Progenitor cell of endocrine pancreas (in vitro differentiated cells): ENCODE measurements around the gene DCAF15. TPM values are rescaled to one million over a fixed set of nuclear protein-coding genes. Genes with fewer than 3 reads are reported as not detected.

Experiments used
- DNase-seq: peaks from one replicate; pipeline ENCODE4 v3.0.0; 2021; ENCODE audit warnings: low spot score; ENCODE audit not compliant: unreplicated experiment
- H3K27ac Mint-ChIP-seq: 2 replicates; pipeline ENCODE4 v1.8.0; 2021; ENCODE audit warnings: mild to moderate bottlenecking, moderate library complexity, mixed read lengths
- H3K27me3 Mint-ChIP-seq: 2 replicates; pipeline ENCODE4 v1.8.0; 2021; ENCODE audit warnings: mixed read lengths
- H3K36me3 Mint-ChIP-seq: 2 replicates; pipeline ENCODE4 v1.8.0; 2022; ENCODE audit warnings: mixed read lengths; ENCODE audit not compliant: insufficient read depth
- H3K4me1 Mint-ChIP-seq: 2 replicates; pipeline ENCODE4 v1.8.0; 2021; ENCODE audit warnings: low read depth, mixed read lengths
- H3K4me3 Mint-ChIP-seq: 2 replicates; pipeline ENCODE4 v1.8.0; 2021; ENCODE audit warnings: low read depth, mild to moderate bottlenecking, moderate library complexity, mixed read lengths
- H3K9me3 Mint-ChIP-seq: 2 replicates; pipeline ENCODE4 v1.8.0; 2021; ENCODE audit warnings: low read depth, mixed read lengths
- total RNA-seq: library from RNA; stranded (reverse); gene quantifications from 2 replicates; pipeline ENCODE4 v1.2.1, GENCODE V29; 2021
- TF ChIP-seq, protein P1 (sequence below): fragments of 200-600 bp; sonication (generic); IDR thresholded peaks from one replicate; pipeline ENCODE4 v1.5.0; 2021; ENCODE audit warnings: antibody characterized with exemption, mild to moderate bottlenecking; ENCODE audit not compliant: unreplicated experiment

DCAF15 gene
- total RNA-seq, 1 donor from 2014 or later: 65.5 TPM

DNA sequence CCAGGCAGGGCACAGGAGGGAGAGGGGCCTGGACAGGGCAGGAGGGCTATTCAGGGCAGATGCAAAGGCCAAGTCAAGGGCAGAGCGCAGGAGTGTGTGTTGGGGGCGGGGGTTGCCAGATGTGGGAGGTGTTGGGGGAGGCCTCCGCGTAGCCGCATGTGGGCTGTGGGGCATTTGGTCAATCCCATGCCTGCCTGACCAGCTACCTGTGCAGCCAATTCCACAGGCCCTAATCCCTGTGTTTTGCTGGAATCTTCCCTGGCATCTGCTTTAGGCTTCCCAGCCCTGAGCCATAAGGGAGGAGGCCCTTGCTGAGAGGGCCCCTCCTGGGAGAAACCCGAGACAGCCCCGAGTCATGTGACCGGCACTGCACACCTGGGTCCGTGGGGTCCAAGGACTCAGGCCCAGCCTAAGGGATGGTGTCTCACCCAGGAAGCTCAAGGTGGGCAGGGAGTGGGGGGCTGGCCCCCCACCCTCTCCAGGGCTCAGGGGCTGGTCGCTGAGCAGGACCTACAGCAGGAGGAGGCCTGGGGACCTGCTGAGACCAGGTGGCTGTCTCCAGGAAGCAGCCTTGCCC lies 33.5 kb downstream of the DCAF15 start:
- TF ChIP-seq, protein P1, sequence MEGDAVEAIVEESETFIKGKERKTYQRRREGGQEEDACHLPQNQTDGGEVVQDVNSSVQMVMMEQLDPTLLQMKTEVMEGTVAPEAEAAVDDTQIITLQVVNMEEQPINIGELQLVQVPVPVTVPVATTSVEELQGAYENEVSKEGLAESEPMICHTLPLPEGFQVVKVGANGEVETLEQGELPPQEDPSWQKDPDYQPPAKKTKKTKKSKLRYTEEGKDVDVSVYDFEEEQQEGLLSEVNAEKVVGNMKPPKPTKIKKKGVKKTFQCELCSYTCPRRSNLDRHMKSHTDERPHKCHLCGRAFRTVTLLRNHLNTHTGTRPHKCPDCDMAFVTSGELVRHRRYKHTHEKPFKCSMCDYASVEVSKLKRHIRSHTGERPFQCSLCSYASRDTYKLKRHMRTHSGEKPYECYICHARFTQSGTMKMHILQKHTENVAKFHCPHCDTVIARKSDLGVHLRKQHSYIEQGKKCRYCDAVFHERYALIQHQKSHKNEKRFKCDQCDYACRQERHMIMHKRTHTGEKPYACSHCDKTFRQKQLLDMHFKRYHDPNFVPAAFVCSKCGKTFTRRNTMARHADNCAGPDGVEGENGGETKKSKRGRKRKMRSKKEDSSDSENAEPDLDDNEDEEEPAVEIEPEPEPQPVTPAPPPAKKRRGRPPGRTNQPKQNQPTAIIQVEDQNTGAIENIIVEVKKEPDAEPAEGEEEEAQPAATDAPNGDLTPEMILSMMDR: no peak
- Mint-ChIP-seq H3K36me3 (peaks cover 11% of the 10 kb centered on the region), H3K4me1 (peaks cover 6% of the 10 kb centered on the region), H3K9me3 (no peaks in the 10 kb centered on the region), H3K27ac (no peak overlapping the region), H3K27me3 (no peaks in the 10 kb centered on the region), H3K4me3 (no peak overlapping the region)
- DNase-seq: no peak

DNA sequence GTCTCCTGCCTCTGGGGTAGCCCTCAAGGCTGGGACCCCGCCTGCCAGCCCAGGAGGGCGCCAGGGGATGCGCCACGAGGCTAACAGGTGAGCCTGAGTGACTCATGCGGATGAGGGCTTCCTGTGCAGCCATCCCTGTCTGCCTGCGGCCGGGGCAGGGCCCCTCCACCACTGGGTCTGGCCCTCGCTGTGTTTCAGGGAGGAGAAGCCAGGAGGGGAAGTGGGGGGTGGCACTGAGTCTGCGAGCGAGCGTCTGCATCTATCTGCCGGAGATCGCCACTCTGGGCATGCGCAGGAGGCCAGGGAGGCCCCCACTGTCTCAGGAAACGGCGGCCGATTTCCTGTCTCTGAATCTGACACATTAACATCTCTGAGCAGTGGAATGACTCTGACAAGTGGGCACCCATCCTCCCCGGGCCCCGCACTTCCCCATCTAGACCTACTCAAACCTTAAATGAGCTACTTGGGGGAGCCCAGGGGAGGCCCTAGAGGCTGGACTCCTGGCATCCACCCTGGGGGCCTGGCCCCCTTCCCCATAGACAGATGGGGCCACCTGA lies 34.1 kb downstream of the DCAF15 start:
- H3K9me3 Mint-ChIP-seq: no peaks in the 10 kb centered on the region
- H3K4me3 Mint-ChIP-seq: no peak overlapping the region
- TF ChIP-seq, protein P1: no peak
- H3K27ac Mint-ChIP-seq: no peak overlapping the region
- peaks cover 13% of the 10 kb centered on the region for H3K36me3 Mint-ChIP-seq
- no peak for DNase-seq
- H3K4me1 Mint-ChIP-seq: peaks cover 6% of the 10 kb centered on the region
- H3K27me3 Mint-ChIP-seq: no peaks in the 10 kb centered on the region

DNA sequence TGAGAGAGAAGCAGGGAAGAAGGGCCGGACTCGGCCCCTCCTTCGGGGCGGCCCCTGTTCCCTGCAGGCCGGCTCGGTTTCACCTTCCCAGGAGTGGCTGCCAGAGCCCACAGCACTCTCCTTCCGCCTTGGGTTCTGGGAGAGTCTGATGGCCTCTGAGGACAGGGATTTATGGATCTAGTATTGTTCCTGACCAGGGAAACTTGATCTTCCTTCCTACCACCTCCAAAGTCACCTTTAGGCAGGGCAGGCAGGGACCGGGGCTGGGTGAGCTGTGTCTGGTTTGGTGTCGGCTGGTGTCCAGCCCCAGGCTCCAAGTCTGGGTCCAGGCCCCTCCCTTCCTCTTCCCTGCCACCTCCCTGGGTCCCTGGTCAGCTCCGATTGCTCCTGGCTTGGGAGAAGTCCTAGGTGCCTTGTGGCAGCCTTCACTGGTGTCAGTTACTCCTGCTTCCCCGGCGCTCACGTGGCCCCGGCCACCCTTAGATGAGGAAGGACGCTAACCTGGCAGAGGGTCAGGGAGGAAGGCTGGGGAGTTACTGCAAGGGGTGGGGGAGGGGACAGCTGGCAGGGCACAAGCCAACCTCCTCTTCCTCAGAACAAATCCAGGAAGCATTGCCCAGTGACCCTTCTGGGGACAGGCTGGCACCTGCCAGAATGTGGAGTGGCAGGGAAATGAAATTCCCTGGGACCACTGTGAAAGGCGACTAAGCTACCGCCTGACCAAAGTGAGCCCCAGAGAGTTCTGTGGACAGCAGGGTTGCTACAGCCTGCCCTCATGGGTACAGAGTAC lies 35.0 kb downstream of the DCAF15 start:
- H3K4me1 Mint-ChIP-seq: peaks cover 6% of the 10 kb centered on the region
- no peaks in the 10 kb centered on the region for H3K9me3 Mint-ChIP-seq
- TF ChIP-seq, protein P1: no peak
- DNase-seq: no peak
- H3K36me3 Mint-ChIP-seq: peaks cover 13% of the 10 kb centered on the region
- H3K27ac Mint-ChIP-seq: peak overlapping the region; percentile 37
- H3K4me3 Mint-ChIP-seq: no peak overlapping the region
- no peaks in the 10 kb centered on the region for H3K27me3 Mint-ChIP-seq

DNA sequence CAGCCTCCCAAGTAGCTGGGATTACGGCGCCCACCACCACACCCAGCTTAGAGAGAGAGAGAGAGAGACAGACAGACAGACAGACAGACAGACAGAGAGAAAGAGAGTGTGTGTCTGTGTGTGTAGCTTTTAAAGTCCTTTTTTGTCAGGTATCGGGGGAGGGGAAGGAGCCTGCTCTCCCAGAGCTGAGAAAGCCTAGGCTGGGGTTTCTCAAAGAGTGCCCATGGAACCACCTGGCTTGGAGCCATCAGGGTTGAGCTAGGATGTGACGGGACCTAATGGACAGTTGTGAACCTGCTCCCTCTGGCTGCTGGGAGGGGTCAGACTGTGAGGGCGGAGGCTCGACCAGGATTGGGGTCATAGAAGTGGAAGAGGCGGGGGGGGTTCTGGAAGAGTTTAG lies 37.2 kb downstream of the DCAF15 start:
- peaks cover 13% of the 10 kb centered on the region for H3K36me3 Mint-ChIP-seq
- no peak overlapping the region for H3K27ac Mint-ChIP-seq
- peaks cover 6% of the 10 kb centered on the region for H3K4me1 Mint-ChIP-seq
- TF ChIP-seq, protein P1: no peak
- H3K4me3 Mint-ChIP-seq: no peak overlapping the region
- H3K27me3 Mint-ChIP-seq: no peaks in the 10 kb centered on the region
- DNase-seq: no peak
- H3K9me3 Mint-ChIP-seq: no peaks in the 10 kb centered on the region

DNA sequence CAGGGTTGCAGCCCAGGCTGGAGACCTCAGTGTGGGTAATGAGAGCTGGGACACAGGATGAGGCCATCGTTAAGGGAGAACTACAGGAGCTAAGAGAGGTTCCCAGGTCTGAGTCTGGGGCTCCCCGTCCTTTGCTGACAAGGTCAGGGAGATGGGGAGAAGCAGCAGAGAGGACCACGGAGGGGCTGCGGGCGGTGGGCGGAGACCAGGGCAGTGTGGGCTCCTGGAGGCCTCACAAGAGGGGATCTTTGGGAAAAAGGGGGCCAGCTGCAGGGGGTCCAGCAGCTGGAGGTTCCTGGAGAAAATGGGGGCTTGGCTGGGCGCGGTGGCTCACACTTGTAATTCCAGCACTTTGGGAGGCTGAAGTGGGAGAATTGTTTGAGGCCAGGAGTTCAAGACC lies 37.8 kb downstream of the DCAF15 start:
- TF ChIP-seq, protein P1: no peak

More for the DNA sequence above, 37.8 kb downstream of the DCAF15 start:
- Mint-ChIP-seq H3K27ac (peak overlapping the region; percentile 73), H3K4me1 (peaks cover 6% of the 10 kb centered on the region), H3K9me3 (no peaks in the 10 kb centered on the region), H3K36me3 (peaks cover 14% of the 10 kb centered on the region), H3K27me3 (no peaks in the 10 kb centered on the region), H3K4me3 (no peak overlapping the region)
- no peak for DNase-seq
